HG03354 (cell line): ENCODE data around the gene PRKCA.

ENCODE experiments used
- ATAC-seq: cut with Tn5 transposase; IDR thresholded peaks from one replicate; pipeline ENCODE4 v1.9.1; 2021; ENCODE audit warnings: mild to moderate bottlenecking; ENCODE audit not compliant: unreplicated experiment, poor library complexity, severe bottlenecking

PRKCA gene

DNA sequence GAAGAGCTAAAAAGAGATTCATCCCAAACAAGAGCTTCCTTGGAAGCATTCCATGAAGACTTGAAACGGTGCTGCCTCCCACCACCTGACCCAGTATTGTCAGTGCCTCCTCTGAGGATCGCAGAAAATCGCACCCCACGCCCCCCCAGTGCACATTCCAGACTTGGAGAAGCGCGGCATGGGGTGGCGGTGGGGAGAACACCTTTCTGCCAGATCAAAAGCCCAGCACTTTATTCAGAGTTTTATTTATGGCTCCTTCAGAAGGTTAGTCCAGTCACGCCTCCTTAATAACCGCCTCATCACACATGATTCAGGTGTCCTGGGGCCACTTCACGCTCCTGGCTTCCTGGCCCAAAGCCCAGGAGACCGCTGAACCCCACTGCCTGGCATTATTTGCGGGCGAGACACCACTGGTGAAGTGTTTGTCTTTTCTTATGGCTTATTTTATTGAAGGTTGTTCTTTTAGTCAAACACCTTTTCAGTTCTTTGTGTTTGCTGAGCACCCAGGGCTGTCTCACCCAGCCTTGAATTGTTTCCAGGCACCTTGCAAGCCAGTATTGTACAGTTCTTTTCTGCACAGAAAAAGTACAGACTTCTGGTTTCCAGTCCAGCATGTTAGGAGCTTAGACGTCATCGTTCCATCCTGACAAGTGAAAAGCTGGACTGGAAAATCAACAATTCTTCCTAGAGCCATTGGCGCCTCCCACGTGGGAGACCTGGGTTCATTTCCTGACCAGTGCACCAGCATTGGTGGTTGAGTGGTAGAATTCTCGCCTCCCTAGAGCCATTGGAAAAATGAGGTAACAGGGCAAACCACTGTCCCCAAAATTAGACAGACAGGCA is 452.9 kb downstream of the PRKCA start:
- ATAC-seq, result no peak

DNA sequence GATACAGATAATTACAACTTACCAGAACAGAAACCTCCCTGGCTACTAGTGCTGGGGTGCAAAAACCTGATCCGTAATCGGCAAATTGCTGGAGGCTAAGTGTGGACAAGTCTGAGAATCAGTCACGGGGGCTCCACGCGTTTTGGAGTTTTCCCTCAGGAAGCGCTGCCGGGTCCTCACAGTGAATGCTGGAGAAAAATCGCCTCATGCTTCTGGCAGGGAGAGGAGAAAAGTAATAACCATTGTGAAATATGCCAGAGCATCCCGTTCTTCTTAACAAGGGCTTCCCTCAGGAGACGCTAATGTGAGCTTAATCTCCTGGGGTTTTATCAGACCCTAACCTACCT is 453.5 kb downstream of the PRKCA start:
- ATAC-seq, result no peak

DNA sequence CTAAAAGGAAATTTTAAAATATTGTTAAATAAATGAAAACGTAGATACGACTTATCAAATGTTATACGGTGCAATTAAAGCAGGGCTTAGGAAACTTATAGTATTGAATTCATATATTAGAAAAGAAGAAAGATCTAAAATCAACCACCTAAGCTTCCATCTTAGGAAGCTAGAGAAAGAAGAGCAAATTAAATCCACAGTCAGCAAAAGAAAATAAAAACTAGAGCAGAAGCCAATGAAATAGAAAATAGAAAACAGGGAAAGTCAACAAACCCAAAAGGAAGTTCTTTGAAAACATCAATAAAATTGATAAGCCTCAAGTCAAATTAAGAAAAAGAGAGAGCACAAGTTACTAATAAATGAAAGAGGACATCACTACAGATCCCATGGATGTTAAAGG is 457.9 kb downstream of the PRKCA start:
- ATAC-seq, result no peak

DNA sequence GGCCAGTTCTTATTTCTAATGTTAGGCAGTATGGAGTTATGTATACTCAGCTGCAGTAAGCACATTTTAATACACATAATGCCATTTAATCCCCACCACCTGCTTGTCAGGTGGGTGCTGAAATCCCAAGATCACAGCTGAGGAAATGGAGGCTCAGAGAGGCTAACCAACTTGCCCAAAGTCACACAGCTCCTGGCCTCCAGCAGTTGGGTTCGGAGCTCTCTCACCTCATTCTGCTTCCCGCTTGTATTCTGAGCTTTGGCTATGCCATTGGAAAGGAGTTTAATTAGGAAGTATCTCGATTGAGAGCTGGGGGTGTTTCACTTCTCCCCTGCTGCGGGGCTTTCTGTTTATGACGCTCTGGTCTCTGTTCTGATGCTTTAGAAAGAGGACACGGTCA is 459.9 kb downstream of the PRKCA start:
- no peak for ATAC-seq

DNA sequence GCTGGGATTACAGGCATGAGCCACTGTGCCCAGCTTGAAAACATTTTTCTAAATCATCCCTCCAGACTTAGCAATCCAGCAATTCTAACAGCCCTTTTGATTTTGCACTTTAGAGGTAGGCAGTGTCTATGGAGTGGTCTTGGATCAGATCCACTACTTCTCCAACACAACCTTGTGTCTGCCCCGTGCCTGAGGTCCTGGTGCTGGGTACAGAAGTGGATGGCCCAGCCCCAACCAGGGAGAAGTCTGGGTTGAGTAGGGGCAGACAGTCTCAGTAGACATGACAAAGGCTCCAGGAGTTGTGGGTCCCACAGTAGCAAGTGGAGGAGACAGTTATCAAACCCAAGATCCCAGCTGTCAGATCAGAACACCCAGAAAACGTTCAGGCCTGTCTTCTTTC is 460.6 kb downstream of the PRKCA start:
- ATAC-seq, result no peak

DNA sequence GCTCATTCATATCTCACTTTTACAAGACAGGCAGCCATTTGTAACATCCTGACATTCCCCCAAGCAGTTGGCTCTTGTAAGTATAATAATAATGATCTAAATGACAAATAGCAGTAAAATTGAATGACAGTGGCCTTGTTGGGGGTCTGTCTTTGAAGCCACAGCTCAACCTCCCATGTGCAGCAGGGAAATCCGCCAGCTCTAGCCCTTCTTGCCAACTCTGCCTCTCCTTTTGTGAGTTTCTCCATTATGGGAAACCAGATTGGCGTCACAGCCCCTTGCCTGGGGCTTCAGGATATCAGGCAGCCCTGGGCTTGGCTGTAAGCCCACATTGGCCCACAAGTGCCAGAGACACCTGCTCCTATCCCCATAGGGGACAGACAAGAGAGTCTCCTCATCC is 462.1 kb downstream of the PRKCA start:
- ATAC-seq, result no peak

DNA sequence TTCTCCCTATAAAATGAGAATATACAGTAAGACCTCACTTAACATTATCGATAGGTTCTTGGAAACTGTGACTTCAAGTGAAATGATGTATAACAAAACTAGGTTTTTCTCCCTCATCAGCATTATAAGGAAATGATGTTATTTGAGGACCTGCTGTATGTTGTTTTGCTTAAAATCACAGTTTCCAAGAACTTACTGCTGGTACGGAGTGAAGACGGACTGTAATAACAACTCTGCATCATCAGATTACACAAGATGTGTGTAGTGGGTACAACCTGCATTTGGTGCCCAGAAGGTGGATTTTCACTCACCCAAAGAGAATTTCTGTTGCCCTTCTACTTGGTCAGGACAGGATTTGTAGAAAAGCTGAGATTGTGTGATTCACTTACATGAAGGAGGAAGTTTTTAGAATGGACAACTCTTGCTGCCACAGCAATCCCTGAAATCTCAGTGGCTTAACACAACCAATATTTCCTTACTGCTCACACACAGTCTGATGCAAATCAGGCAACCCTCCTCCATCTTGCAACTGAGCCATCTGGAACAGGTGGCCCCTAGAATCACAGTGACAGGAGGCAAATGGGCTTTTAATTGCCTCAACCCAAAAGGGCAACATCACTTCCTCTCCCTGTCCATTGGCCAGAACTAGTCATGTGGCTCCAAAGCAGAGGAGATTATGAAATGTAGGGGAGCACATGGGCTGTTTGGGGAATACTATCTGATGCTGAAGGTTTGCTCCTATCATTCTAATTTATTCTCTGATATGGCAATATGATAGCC is 464.9 kb downstream of the PRKCA start:
- ATAC-seq, result no peak

DNA sequence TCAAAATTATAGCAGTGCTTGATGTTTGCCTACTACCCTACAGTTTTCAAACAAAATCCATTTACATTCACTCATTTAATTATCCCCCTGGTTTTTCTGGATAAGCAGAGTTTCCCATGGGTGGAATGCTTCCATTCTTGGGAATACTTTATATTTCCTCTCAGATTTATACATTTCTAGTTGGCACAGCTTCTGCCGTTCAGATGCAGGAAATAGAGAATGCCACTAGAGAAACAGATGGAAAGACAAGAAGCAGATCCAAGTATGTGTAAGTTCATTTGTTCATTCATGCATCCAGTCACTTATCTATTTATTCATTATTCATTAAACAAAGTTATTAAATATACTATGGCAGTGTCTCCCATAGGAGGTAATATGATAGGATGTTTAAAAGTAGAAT is 467.5 kb downstream of the PRKCA start:
- ATAC-seq, result no peak

DNA sequence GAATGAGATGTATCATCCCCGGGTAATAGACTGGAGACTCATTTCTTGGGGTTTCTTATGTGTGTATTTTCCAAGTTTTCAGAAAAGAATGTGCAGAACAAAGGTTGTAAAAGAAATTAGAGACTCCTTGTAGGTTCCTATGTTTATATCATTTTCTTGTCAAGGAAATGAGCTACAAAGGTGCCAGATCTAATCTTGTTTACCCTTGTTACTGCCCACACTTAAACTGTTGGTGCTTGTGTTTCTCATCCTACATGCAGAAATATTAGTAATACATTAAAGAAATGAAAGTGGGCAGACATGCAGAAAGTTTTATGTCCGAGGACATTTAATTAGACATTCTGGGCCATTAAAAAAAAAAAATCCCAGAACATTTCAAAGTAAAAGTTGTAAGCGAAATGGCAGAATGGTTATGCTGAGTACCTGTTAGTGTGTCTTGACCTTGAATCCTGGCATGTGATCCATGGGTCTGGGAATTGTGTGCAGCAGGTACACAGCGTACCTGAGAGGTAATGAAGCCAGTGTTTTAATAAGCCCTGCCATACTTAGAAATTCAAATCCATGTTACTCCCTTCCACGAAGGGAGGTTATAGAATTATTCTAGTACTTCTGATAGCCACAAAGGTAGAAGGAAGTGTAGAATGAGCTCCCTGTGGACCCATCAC is 469.9 kb downstream of the PRKCA start:
- ATAC-seq, result no peak

DNA sequence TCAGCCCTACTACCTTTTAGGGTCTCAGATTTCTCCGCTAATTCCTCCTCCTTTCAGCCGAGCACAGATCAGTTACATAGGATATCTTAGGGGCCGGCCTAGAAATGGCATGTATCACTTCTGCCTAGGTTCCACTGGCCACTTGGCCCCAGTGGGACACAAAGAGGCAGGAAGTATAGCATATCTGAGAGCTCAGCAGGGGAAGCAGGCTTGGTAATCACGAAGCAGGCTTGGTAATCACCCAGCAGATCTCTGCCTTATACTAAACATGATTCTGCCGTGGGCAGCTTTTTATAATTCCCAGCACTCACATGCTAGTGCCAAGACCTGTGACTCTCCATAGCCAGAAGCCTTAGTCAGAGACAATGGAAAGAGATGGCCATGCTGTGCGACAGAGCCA is 472.9 kb downstream of the PRKCA start:
- no peak for ATAC-seq

DNA sequence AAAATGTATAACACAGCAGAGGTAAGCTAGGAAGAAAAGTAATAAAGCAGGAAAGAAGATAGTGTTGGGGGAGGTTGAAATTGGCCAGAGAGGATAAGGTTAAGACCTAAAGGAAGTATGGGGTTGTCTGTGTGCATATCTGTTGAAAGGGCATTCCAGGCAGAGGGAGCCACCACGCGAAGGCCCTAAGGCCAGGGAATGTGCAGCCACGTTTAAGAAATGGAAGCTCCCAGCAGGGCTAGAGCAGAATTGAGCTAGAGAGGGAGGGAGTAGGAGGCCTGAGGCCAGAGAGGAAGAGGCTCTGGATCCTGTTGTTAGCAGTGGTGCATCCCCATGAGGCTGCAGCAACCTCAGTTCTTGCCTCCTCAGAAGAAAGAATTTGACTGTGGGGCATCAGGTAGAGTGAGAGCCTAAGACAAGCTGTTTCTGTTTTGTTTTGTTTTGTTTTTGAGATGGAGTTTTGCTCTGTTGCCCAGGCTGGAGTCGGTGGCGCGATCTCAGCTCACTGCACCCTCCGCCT is 473.5 kb downstream of the PRKCA start:
- no peak for ATAC-seq

DNA sequence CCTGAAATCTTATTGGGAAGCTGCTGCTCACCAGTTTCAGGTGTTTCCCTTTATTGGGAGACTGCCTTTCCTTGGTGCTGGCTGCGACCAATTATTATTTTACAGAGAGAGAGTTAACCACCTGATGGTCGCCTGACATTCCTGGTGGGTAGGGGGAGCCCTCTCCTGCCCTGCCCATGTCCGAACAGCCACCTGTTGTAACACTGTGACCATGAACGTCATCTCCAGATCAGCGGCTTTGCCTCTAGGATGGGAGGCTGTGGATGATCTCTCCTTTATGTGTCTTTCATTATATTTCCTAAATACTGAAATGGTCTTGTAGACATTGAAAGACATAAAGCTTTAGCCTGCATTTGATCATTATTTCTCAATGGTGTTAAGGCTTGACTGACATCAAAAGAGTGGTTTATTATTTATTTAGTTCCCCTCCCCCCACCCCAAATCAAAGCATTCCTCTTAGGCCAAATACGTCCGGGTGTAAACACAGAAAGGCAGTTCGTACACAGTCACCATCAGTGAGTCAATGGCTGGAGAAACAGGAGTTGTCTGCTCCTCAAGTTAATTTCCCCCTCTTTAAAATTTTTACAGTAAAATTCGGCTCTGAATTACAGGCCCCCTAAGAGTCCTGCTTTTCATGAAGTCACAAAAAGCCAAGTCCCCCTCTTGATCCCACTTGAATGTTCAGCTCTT is 474.7 kb downstream of the PRKCA start:
- no peak for ATAC-seq

DNA sequence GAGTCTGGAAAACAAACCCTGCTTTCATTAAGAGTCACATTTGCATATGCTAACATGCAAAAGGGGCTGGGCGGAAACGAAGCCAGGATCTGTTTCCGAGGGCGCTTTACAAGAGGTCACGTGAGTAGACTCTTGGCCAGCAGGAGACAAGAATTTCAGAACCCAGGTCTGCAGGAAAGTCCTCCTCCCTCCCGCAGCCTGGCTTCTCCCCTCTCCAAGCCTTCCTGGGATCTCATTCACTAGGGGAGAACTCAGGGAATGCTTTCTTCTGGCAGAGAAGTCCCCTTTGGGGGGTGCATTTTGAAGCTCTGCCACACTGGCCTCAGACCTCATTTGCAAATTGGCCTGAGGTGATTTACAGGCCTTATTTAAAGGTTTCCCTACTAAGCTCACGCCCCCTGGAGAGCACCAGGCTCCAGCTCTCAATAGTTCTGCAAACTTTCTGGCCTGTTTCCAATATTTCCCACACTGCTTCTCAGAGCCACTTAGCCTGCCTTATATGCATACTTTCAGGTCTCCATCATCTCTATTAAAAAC is 475.3 kb downstream of the PRKCA start:
- ATAC-seq, result no peak

DNA sequence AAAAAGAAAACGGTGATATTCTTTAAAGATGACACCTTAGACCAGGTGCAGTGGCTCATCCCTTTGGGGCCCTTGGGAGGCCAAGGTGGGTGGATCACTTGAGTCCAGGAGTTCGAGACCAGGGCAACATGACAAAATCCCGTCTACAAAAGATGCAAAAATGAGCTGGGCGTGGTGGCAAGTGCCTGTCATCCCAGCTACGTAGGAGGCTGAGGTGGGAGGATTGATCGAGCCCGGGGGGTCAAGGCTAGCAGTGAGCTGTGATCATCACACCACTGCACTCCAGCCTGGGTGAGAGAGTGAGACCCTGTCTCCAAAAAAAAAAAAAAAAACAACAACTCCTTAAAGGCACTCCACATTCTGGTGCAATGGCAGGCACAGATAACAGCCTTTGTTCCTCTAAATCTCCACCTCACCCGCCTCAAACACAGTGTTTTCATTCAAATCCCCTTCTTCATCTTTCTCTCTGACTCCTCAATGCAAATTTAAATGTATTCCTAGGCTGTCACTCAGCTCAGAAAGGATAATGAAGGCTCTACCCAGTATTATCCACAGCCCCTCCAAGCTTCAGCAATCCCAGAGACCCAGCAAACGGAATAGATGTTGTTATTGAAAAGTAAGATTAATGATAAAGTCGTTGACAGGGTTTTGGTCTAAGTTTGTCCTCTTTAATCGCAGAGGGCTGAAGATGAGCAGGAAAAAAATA is 476.3 kb downstream of the PRKCA start:
- no peak for ATAC-seq

DNA sequence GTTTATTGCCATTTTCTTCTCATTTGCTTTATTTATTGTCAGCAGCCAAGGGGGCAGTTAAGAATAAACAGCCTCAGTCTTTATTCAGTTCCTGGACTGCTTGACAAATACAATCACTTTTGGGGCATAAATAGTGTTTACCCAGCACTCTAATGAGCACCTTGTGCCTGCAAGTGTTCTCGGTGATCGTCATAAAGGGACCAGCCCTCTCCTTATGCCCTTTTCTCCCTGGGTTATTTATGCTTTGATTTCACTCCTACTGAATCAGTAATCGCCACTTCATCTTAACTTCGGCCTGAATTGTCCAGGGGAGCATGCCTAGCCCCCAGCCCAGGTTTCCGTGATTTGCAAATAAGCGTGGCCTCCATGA is 476.8 kb downstream of the PRKCA start:
- no peak for ATAC-seq

DNA sequence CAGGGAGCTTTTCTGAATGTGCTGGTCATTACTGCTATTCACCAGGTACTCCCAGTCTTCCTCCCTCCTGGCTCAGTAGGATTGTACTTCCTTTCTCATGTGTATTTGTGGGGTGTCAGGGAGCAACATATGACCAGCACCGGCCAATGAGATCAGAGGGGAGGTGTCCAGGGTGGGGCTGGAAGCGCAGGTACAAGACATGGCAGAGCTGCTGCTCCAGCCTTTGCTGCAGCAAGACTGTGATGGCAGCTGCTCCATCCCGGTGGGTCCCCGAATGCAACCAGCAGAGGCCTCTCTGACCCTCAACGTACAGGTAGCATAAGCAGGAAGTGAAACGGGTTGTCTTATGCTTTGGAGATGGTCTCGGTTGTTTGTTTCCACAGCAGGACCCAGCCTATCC is 478.7 kb downstream of the PRKCA start:
- ATAC-seq, result no peak

DNA sequence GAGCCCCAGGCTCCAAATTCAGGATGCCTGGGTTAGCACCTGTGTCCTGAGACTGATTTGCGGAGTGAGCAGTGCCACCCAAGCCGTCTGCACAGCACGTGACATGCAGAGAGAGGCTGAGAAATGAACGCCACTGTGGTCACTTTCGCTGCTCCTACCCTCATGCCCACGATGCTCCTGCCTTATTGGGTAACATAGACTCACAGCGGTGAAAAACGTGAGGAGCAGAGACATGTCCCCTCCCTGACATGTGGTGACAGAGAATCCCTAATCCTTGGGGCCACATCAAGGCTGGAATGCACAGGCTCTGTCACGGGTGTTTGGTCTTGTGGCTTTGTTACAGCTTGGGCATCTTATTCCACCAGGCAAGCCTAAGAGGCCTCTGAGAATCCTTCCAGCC is 480.4 kb downstream of the PRKCA start:
- ATAC-seq, result no peak

DNA sequence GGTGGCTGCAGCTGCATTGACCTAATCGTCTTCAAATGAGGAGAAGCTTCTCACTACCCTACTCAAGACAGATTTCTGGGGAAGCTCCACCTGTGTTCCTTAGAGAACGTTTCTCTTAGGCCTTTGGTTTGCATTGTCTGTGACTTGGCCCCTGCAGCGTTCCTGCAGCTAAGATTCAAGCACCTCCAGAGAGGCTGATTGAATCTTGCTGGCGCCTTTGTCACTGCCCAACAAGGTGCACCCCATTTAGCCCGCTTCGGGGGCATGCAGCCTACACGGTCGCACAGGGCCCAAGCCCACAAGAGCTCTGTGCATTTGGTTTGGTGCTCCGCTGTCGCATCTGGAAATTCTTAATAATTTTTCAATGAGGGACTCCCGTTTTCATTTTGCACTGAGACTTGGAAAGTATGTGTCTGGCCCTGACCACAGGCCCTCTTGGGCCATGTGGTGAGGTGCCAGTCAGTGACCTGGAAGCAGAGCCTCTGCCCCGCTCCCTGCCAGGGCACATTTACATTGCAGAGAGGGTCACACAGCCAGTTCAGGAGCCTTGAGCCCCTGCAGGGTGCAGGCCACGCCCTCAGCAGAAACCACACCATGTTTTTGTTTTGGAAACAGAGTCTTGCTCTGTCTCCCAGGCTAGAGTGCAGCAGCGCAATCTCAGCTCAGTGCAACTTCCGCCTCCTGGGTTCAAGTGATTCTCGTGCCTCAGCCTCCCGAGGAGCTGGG is 481.4 kb downstream of the PRKCA start:
- ATAC-seq, result no peak
